GM18526 (cell line): ENCODE measurements around the gene TDP2.
A peak's percentile ranks its signal among the peaks of the same experiment; 100 is the strongest.

ENCODE experiments used
- POLR2A ChIP-seq: IDR thresholded peaks from 3 replicates; pipeline ENCODE4 v1.6.1; 2011; ENCODE audit not compliant: insufficient read length; ENCODE audit errors: extremely low read depth

Gene TDP2

DNA sequence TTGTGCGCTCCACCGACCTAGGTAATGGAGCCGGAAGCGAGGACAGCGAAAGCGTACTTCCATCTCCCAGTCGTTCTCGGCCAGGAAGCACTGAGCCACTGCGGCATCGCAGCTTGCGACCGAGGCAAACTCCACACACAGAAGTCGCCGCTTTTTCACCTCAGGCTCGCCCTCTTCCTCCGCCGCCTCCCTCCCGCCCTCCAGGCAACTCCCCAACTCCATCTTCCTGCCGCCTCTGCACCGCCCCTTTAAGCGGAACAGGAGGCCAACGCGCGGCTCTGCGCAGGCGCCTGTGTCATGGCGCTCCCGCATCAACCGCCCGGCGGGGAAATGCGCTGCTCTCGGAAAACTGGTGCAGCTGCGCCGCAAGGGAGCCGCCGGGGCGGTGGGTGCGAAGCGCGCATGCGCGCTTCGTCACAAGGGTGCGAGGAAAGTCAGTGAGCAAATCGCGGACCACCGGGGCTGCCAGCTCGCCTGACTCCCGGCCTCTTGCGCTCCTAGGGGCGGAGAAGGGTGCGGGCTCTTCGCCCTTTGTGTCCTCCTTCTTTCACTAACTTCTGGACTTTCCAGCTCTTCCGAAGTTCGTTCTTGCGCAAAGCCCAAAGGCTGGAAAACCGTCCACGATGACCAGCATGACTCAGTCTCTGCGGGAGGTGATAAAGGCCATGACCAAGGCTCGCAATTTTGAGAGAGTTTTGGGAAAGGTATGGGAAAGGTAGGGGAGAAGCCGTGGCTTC is at the start of gene TDP2, which contains the start of gene ACOT13:
Gene TDP2 (minus strand): TSS at position 259 of the 737 bp plus-strand sequence. CDS start 37 bp downstream, at position 222.
Gene ACOT13 (plus strand): TSS at position 437 of the 737 bp plus-strand sequence. CDS start 187 bp downstream, at position 624.
- peak; percentile 77 for TF ChIP-seq POLR2A

DNA sequence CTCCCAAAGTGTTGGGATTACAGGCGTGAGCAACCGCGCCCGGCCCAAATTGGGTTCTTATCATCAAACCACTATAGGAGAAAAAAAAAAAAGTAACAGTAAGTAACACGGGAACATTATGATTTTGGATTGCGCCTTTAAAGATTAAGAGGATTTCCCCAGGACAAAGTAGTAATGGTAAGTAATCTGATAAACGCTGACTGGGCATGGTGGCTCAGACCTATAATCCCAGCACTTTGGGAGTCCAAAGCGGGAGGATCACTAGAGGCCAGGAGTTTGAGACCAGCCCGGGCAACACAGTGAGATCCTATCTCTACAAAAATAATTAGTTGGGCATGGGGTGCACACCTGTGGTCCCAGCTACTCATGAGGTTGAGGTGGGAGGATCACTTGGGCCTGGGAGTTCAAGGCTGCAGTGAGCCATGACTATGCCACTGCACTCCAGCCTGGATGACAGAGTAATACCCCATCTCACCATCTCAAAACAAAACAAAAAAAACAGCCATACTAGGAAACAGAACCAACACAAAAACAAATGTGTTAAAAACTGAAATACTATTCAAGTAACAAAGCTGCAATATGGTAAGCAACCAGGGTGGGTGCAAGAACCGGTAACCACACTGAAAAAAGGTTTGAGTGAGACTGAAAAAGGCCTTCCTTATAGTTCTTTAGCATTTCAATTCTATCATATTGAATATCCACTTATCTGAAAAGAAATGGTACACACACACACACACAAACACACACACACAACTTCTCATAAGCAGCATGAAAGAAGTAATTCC is 44.0 kb upstream of the TDP2 start:
- TF ChIP-seq POLR2A = no peak

DNA sequence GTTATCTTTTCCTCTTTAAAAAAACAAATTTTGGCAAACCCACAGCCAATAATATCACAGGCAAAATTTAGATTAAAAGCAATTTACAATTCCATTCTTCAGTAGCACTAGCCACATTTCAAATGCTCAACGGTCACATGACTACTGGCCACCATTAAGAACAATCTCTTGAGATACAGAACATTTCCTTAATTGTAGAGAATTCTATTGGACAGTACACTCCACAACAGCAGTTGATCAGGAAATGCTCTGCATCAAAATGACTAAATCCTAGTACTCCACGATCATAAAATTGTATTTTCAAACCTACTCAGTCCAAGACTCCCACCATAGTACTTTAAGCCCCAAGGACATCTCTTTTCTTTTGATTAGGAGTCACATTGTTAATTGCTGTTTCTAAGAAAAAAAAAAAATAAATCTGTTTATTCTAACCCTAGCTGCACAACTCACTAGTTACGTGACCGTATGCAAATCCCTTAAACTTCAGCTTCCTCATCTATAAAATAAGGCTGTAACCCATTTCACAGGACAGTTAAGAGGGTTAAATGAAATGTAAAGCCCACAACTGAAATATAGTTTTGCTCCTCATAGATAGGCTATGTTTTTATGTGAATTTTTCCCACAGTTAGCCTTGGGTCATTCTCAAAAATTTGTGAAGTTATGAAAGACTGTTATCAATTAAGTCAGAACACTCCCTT is 42.5 kb upstream of the TDP2 start:
- no peak for TF ChIP-seq POLR2A

GRCh38 chr6:24708612-24709011 is 41.9 kb upstream of the TDP2 start:
- TF ChIP-seq POLR2A = no peak

DNA sequence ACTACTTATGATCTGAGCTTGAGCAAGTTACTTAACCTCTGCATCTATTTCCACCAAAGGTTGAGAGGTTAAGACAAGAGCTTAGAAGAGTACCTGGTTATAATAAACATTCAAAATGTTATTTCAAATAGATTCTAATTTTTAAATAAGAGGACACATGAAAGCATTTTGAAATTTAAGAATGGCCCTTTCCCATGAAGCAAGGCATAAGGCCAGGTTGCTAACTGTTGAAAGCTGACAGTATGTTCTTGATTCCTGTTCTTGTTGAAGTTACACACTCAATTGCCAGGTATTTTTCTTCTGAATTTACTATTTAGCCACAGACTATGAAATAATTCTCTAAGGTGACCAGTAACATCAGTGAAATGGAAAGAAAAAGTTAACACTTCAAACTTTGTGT is 37.8 kb upstream of the TDP2 start:
- TF ChIP-seq POLR2A = no peak

GRCh38 chr6:24702720-24703282 is 36.1 kb upstream of the TDP2 start:
- no peak for TF ChIP-seq POLR2A

DNA sequence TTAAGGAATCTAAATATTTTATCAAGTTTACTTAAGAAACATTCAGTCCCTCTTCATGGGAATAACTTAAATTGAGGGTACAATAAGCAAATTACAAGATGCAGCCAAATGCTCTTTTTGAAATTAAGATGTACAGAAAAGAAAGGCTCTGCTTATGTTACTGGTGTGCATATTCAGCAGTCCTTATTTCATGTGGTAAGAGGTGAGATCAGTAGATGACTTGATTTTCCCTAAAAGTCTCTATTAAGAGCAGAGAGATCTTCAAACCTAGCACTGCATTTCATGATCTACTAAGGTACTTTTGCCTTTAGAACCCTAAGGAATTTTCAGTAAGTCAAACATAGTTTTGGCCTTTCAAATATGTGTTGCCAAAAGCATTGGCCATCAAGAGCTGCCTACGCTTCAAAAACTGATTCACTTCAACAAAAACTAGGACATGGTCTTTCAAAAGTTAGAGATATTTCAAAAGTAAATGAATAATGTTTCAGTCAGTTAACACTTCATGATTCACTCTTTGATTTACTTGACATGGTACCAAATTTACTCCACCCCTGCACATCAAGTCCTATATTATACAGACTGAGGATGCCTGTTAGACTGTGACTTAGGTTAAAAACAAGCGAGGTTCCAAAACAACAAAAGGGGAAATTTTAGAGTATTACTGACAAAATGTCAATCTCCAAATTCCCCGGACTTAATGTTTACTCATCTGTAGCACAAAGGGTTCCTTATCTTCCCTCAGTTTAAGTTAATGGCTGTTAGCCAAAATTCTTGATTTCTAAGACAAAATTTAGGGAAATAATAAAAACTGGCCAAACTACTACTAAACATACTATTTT is 33.0 kb upstream of the TDP2 start:
- TF ChIP-seq POLR2A = no peak

- TF ChIP-seq POLR2A = no peak
Observed at GRCh38 chr6:24696097-24696496, 29.4 kb upstream of the TDP2 start.

DNA sequence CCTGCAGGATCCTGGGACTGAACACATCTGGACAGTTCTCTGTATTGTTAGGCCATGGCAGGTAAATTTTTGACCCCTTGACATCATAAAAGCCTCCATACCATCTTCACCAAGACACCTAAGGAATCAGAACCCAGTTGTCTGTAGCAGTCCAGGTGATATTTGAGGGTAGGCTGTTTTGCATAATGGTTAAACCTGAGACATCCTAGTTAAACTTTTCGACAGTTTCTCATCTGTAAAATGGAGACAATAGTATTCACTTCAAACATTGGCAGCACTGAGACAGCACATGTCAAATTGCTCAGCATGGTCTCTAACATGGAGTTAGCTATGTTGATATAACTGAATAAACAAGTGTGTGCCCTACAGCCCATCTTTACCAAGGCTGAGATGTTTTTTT is 27.5 kb upstream of the TDP2 start:
- TF ChIP-seq POLR2A = no peak

DNA sequence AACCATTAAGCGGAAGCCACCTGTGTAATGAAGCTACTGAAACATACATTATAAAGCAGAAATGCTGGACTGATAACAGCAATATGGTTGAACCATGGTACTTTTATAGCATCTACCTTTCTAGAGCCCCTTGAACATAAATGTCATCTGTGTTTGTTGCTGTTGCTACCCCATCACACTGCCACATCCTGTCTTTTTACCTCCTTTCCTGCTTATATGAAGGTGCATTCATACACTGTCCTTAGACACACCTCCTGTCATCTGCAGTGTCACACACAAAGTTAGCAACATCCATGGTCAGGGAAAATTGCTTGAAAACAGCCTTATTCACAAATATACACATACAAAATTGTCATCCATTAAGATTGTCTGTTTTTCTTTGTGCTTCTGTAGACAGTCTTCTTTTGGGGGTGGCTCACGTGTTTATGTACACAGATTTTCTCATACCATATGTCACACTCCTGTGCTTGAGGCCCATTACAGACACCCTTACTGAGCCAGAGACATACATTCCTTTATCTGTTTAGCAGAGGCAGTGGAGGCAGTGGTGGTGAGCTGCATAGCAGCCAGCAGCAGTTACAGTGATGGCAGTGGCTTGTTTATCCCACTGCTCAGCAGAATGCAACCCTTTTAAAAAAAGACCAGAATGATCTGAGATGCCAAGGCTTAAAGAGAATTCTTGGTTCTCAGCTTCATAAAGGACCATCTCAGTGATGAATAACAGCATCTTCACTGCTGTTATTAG is 26.3 kb upstream of the TDP2 start:
- no peak for TF ChIP-seq POLR2A

DNA sequence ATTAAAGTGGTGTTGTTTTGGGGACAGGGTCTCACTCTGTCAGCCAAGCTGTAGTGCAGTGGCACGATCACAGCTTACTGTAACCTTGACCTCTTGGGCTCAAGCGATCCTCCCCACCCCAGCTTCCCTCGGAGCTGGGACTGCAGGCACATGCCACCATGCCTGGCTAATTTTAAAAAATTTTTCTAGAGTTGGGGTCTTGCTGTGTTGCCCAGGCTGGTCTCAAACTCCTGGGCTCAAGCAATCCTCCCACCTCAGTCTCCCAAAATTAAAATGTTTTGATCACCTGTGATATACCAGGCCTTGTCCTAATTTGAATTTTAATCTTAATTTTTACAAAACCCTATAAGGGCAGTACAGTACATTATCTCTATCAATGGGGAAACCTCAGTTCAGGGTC is 25.7 kb upstream of the TDP2 start:
- TF ChIP-seq POLR2A = no peak

DNA sequence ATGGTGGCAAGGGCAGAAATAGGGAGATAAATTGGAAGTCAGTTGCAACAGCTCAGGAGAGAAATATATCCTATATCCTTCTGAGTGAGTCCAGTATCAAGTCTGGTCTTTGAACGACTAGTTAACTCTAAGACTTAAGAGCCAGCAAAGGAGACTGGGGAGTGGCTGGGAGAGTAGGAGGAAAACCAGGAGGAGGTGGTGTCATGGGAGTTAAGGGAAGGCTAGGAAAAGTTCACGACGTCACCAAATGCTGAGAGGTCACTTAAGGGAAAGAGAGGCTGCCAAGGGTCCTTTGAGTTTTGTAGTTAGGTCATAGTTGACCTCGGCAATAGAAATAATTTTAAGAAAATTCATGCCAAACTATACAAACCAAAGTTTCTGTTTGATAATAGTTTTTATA is 25.3 kb upstream of the TDP2 start:
- no peak for TF ChIP-seq POLR2A

DNA sequence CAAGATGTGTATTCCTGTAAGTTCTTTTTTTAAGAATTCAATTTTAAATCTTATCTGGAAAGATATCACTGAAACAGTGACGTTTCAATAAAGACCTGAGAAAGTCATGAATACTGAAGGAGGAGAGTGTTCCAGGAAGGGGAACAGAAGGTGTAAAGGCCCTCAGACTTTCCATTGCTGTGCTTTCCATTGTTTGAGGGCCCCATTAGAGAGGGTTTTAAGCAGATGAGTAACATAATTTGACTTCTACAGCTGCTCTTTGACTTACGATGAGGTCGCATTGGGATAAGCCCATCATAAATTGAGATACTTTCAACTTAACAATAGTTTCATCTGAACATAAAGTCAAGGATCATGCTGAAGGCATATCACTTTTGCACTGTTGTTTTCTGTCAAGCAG is 24.9 kb upstream of the TDP2 start:
- no peak for TF ChIP-seq POLR2A

GRCh38 chr6:24690593-24690992 is 23.9 kb upstream of the TDP2 start:
- no peak for TF ChIP-seq POLR2A

- TF ChIP-seq POLR2A = no peak
Observed at GRCh38 chr6:24689964-24690363, 23.3 kb upstream of the TDP2 start.
